ENCODE measurements around the gene TPBGL.

The TPBGL gene, protein sequence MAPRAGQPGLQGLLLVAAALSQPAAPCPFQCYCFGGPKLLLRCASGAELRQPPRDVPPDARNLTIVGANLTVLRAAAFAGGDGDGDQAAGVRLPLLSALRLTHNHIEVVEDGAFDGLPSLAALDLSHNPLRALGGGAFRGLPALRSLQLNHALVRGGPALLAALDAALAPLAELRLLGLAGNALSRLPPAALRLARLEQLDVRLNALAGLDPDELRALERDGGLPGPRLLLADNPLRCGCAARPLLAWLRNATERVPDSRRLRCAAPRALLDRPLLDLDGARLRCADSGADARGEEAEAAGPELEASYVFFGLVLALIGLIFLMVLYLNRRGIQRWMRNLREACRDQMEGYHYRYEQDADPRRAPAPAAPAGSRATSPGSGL

DNA sequence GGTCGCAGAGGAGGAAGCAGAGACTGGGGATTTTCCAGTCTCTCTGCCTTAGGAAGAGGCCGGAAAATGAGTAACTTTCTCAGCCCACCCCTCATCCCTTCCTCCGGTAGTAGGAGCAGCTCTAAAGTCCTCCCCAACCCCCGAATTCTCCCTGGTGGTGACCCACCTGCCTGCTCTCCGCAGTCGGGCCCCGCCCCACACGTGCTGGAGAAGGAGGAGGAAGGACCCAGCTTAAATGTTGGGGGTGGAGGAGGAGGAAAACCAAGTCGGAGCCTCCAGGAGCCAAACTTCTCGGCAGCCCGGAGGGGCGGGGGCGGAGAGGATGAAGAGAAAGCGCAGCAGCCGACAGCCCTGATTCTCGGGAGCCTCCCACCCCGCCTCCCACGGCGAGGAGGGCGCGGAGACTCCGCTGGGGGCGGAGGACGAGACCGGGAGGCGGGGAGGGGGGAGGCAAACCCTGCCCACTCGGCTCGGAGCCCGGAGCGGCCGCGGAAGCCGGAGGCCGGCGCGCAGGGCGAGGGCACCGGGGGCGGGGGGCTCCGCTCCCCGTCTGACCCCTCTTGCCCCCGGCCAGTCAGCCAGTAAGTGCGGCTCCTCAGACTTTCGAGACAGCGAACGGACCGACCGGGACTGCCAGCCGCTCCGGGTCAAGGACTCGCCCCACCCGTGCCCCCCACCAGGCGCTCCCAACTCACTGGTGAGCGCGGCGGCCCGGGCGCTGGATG is at the start of gene TPBGL:
Gene TPBGL, plus strand, starts transcription at position 464 of the 725 bp plus-strand sequence. CDS start 276 bp downstream, outside the sequence.
- DNase-seq (ENCODE audit: low spot score), result no peak

GRCh38 chr11:75191330-75191717 is 49.2 kb upstream of the TPBGL start:
- DNase-seq (ENCODE audit: low spot score), result no peak

- DNase-seq (ENCODE audit: low spot score), result no peak
These were observed 47.3 kb upstream of the TPBGL start for GRCh38 chr11:75193271-75193670.

- no peak for DNase-seq (ENCODE audit: low spot score)
These were observed 46.9 kb upstream of the TPBGL start for GRCh38 chr11:75193711-75194110.

- DNase-seq (ENCODE audit: low spot score), result no peak
These were observed 46.4 kb upstream of the TPBGL start for GRCh38 chr11:75194147-75194546.

DNA sequence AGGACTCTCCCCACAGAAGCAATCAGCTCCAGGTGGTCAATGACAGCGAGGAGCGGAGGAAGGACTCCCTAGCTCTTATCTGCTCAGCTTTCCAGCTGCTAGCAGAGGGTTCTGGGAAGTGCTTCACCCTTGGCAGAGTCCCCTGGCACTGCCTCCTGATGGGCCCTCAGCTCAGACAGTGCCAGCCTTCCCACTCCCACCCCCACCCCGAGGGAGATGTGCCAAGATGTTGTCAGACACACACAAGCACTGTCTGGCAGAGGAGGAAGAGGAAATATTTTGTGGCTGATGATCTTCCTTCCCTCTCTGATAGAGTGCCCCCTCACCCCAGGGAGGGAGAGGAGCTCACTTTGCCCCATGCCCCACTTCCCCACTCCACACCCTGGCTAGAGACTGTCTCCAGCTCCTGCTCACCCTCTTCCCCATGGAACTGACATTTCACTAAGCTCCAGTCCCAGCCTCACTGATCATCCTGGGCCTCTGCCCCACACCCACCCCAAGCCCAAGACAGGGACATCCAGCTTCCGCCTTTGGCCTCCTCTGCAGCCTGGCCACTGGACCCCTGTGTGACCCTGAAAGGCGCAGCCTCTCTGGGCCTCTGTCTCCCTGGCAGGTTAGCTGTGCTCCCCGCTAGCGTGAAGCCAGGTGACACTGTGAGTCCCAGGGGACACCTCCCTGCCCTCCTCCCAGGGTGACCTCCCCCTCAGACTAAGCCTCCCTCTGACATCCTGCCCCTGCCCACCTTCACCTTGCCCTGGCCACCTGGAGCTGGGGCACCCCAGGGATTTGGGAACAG is 45.2 kb upstream of the TPBGL start:
- DNase-seq (ENCODE audit: low spot score), result no peak

DNA sequence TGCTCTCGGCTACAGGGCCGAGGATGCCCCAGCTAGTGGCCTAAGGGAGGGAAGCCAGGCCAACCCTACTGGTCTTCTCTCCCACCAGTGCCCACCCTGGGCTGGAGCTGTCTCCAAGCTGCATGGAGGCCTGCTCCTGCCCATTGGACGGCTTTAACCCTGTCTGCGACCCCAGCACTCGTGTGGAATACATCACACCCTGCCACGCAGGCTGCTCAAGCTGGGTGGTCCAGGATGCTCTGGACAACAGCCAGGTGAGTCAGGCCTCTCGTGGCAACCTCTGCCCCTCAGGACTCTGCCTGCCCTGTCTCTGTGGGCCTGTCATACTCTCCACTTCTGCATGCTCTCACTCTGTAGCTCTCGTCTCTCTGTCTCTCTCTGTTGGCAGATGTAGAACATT is 44.1 kb upstream of the TPBGL start:
- DNase-seq (ENCODE audit: low spot score), result no peak

DNA sequence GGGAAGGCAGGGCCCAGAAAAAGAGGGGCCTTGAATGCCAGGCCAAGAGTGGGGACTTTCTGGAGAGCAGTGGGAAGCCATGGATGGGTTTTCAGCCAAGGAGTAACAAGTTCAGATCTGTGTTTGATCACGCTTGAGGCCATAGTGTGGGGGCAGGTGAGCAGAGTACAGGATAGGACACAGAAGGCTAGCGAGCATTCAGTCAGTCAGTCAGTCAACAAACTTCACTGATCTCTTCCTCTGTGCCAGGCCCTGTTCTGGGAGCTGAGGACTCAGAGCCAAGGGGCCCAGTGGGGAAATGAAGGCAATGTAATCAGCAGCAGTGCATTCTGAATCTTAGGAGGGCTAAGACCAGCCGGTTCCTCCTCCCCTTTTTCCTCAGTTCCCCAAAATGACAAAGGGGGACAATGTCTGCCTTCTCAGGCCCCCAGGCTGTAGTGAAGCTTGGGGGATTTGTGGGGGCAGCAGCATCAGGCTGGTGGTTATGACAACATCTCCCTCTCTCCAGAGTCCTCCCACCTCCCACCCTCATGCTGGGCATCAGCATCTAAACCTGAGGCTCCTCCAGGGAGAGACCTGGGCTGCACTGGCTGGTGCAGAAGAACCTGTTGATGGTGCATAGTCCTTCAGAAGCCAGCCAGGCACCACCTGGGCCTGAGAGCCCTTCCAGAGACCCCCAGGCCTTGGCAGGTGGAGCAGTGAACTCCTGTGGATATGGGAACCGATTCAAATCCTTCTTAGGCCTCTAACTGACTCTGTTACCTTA is 42.9 kb upstream of the TPBGL start:
- DNase-seq (ENCODE audit: low spot score), result no peak

GRCh38 chr11:75198278-75198973 is 42.1 kb upstream of the TPBGL start:
- DNase-seq (ENCODE audit: low spot score), result no peak

GRCh38 chr11:75199412-75199955 is 41.1 kb upstream of the TPBGL start:
- DNase-seq (ENCODE audit: low spot score), result no peak

DNA sequence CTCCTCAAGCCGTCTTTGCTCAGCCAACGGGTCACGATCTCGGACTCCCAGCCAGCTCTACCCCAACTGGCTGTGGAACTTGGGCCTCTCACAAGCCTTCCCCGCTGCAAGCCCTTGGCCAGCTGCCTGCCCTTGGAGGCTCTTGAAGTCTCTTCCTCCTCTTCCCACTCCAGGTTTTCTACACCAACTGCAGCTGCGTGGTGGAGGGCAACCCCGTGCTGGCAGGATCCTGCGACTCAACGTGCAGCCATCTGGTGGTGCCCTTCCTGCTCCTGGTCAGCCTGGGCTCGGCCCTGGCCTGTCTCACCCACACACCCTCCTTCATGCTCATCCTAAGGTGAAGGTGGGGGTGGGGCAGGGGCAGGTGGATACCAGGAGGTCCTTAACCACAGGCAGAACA is 40.5 kb upstream of the TPBGL start:
- DNase-seq (ENCODE audit: low spot score), result no peak

DNA sequence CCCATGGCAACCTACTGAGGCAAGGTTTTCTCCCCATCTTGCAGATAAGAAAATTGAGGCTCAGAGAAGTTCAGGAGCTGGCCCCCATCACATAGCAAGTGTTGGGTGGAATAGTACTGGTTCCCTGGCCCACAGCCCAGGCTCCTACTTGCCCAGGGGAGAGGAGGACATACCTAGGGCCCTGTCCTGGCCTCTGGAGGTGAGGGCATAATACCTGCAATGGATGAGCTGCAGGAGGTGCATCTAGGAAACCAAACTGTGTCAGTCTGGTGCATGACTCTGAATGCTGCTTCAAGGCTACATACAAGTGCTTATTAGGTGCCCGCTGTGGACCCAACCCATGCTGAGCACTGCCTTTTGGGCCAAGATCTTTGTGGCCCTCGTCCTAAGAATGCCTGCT is 40.0 kb upstream of the TPBGL start:
- DNase-seq (ENCODE audit: low spot score), result no peak

- DNase-seq (ENCODE audit: low spot score), result no peak
These were observed 38.8 kb upstream of the TPBGL start for GRCh38 chr11:75201771-75202170.

DNA sequence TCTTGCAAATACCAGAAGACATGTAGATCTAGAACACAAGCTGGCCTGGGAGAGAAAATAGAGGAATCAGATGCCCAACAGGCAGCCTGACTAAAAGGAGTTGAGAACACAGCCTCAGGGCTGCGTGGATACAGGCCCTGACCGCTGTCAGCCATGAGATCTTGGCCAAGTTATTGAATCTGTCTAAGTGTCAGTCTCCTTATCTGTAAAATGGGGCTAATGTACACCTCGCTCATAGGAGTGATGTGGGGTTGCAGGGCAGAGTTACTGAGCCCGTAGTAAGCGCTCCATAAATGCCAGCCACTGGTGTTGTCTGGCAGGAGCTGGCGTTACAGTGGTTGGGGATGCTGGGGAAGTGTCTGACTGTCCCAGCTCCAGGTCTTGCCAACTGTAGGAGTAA is 38.4 kb upstream of the TPBGL start:
- DNase-seq (ENCODE audit: low spot score), result no peak

DNA sequence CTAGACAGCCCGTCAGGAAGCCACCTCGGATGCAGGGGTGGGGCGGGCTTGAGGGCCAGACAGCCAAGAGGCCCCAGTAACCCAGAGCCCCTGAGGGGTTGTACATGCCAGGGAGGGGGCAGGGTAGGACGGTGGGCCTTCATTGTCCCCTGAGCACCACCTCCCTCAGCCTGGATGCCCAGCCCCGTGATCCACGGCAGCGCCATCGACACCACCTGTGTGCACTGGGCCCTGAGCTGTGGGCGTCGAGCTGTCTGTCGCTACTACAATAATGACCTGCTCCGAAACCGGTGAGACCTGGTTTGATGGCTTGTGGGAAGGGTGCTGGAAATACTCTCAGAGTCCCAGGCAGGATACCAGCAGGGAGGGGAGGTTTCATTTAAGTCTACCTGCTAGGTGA is 37.4 kb upstream of the TPBGL start:
- no peak for DNase-seq (ENCODE audit: low spot score)

- no peak for DNase-seq (ENCODE audit: low spot score)
These were observed 36.9 kb upstream of the TPBGL start for GRCh38 chr11:75203641-75204011.

DNA sequence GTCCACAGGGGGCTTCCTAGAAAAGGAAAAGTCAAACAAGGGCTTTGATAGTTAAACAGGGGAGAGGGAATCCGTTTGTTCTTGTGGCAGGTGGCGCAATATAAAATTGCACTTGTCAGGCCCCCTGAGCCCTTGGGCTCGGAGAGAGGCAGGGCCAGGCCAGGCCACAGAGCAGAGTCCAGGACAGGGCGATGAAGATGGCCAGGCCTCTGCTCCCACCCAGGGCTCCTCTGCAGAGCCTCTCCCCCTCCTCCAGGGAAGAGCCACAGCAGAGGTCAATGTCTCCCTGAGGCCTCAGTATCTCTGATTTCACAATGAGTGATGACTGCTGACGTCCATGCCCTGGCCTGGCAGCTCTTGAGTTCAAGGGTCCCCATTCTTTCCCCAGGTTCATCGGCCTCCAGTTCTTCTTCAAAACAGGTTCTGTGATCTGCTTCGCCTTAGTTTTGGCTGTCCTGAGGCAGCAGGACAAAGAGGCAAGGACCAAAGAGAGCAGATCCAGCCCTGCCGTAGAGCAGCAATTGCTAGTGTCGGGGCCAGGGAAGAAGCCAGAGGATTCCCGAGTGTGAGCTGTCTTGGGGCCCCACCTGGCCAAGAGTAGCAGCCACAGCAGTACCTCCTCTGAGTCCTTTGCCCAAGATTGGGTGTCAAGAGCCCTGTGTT is 36.4 kb upstream of the TPBGL start:
- no peak for DNase-seq (ENCODE audit: low spot score)

- peak; percentile 94 for DNase-seq (ENCODE audit: low spot score)
These were observed 35.6 kb upstream of the TPBGL start for GRCh38 chr11:75204685-75205563.

GRCh38 chr11:75205564-75206020 is 35.0 kb upstream of the TPBGL start:
- no peak for DNase-seq (ENCODE audit: low spot score)
